HEK293 (cell line): ENCODE measurements around the gene EXT2.

Experiments used
- BCL11A ChIP-seq: fragments of 450-650 bp; formaldehyde crosslinking; IDR thresholded peaks from 2 replicates; pipeline ENCODE4 v1.5.1; 2016; ENCODE audit warnings: low read depth, missing biosample characterization, missing genetic modification characterization
- CTCF ChIP-seq: fragments of 450-650 bp; formaldehyde crosslinking; IDR thresholded peaks from 2 replicates; pipeline ENCODE4 v1.5.1; 2016; ENCODE audit warnings: missing biosample characterization, missing genetic modification characterization
- GFI1B ChIP-seq: fragments of 450-650 bp; formaldehyde crosslinking; IDR thresholded peaks from 2 replicates; pipeline ENCODE4 v1.5.1; 2016; ENCODE audit warnings: missing biosample characterization, missing genetic modification characterization
- YY1 ChIP-seq: fragments of 450-650 bp; formaldehyde crosslinking; IDR thresholded peaks from 2 replicates; pipeline ENCODE4 v1.5.1; 2018; ENCODE audit warnings: missing biosample characterization, missing genetic modification characterization
- ZNF133 ChIP-seq: fragments of 450-650 bp; formaldehyde crosslinking; IDR thresholded peaks from 2 replicates; pipeline ENCODE4 v1.5.1; 2016; ENCODE audit warnings: missing biosample characterization, missing genetic modification characterization
- ZNF24 ChIP-seq: fragments of 450-650 bp; formaldehyde crosslinking; IDR thresholded peaks from 2 replicates; pipeline ENCODE4 v1.5.1; 2016; ENCODE audit warnings: missing biosample characterization, missing genetic modification characterization
- ZNF362 ChIP-seq: fragments of 450-650 bp; formaldehyde crosslinking; IDR thresholded peaks from 2 replicates; pipeline ENCODE4 v1.5.1; 2016; ENCODE audit warnings: missing biosample characterization, missing genetic modification characterization
- ZNF623 ChIP-seq: fragments of 450-650 bp; formaldehyde crosslinking; IDR thresholded peaks from 2 replicates; pipeline ENCODE4 v1.5.1; 2016; ENCODE audit warnings: missing biosample characterization, missing genetic modification characterization
- ZNF704 ChIP-seq: fragments of 450-650 bp; formaldehyde crosslinking; IDR thresholded peaks from 2 replicates; pipeline ENCODE4 v1.5.1; 2016; ENCODE audit warnings: missing biosample characterization, missing genetic modification characterization

GRCh38 chr11:44191322-44192016 lies 96.0 kb downstream of the EXT2 start:
- TF ChIP-seq CTCF (tag by site-specific recombination) (no peak), YY1 (no peak), ZNF704 (tag by site-specific recombination) (no peak), BCL11A (no peak), ZNF362 (no peak), ZNF24 (no peak), ZNF623 (tag by site-specific recombination) (no peak), ZNF133 (no peak), GFI1B (tag by site-specific recombination) (no peak)
